Measurements from ENCODE around the gene RAP2A. TPM values are rescaled to one million over a fixed set of nuclear protein-coding genes. Genes with fewer than 3 reads are reported as not detected.

The RAP2A gene
- polyA plus RNA-seq, 1 donor, result 19.5 TPM

- no peaks in the 10 kb centered on the region for H3K4me1 ChIP-seq (ENCODE audit: control insufficient read depth, insufficient read depth, low read length)
- DNase-seq, result no peak
- WGBS (ENCODE audit: insufficient coverage, low lambda C conversion rate), result no CpG with 5 or more reads among the region's 1 CpG
- H3K9me3 ChIP-seq (ENCODE audit: control insufficient read depth, low read depth, low read length), result no peaks in the 10 kb centered on the region
- no peak overlapping the region for H3K27ac ChIP-seq (ENCODE audit: low read length)
- H3K27me3 ChIP-seq (ENCODE audit: control insufficient read depth, insufficient read depth, low read length), result no peaks in the 10 kb centered on the region
- H3K4me3 ChIP-seq (ENCODE audit: low read length), result no peak overlapping the region
- H3K36me3 ChIP-seq (ENCODE audit: control insufficient read depth, insufficient read depth, low read length), result no peaks in the 10 kb centered on the region
Observed at GRCh38 chr13:97471711-97472110, 37.7 kb downstream of the RAP2A start.

- Histone ChIP-seq H3K27me3 (ENCODE audit: control insufficient read depth, insufficient read depth, low read length) (no peaks in the 10 kb centered on the region), H3K36me3 (ENCODE audit: control insufficient read depth, insufficient read depth, low read length) (no peaks in the 10 kb centered on the region), H3K4me1 (ENCODE audit: control insufficient read depth, insufficient read depth, low read length) (no peaks in the 10 kb centered on the region), H3K9me3 (ENCODE audit: control insufficient read depth, low read depth, low read length) (no peaks in the 10 kb centered on the region), H3K4me3 (ENCODE audit: low read length) (no peak overlapping the region), H3K27ac (ENCODE audit: low read length) (no peak overlapping the region)
- DNase-seq, result no peak
- WGBS (ENCODE audit: insufficient coverage, low lambda C conversion rate), result no CpG with 5 or more reads among the region's 6 CpGs
Observed at GRCh38 chr13:97474349-97474980, 40.5 kb downstream of the RAP2A start.

- H3K36me3 ChIP-seq (ENCODE audit: control insufficient read depth, insufficient read depth, low read length), result no peaks in the 10 kb centered on the region
- H3K4me3 ChIP-seq (ENCODE audit: low read length), result no peak overlapping the region
- no peak for DNase-seq
- no CpG with 5 or more reads among the region's 4 CpGs for WGBS (ENCODE audit: insufficient coverage, low lambda C conversion rate)
- no peaks in the 10 kb centered on the region for H3K4me1 ChIP-seq (ENCODE audit: control insufficient read depth, insufficient read depth, low read length)
- H3K9me3 ChIP-seq (ENCODE audit: control insufficient read depth, low read depth, low read length), result no peaks in the 10 kb centered on the region
- no peak overlapping the region for H3K27ac ChIP-seq (ENCODE audit: low read length)
- no peaks in the 10 kb centered on the region for H3K27me3 ChIP-seq (ENCODE audit: control insufficient read depth, insufficient read depth, low read length)
Observed at GRCh38 chr13:97475011-97475410, 41.0 kb downstream of the RAP2A start.

GRCh38 chr13:97477844-97478243, 43.9 kb downstream of the RAP2A start:
- H3K27me3 ChIP-seq (ENCODE audit: control insufficient read depth, insufficient read depth, low read length), result no peaks in the 10 kb centered on the region
- H3K27ac ChIP-seq (ENCODE audit: low read length), result no peak overlapping the region
- no peaks in the 10 kb centered on the region for H3K4me1 ChIP-seq (ENCODE audit: control insufficient read depth, insufficient read depth, low read length)
- no peak overlapping the region for H3K4me3 ChIP-seq (ENCODE audit: low read length)
- no peaks in the 10 kb centered on the region for H3K9me3 ChIP-seq (ENCODE audit: control insufficient read depth, low read depth, low read length)
- DNase-seq, result no peak
- H3K36me3 ChIP-seq (ENCODE audit: control insufficient read depth, insufficient read depth, low read length), result no peaks in the 10 kb centered on the region

GRCh38 chr13:97478247-97478646, 44.3 kb downstream of the RAP2A start:
- DNase-seq, result no peak
- no peaks in the 10 kb centered on the region for H3K36me3 ChIP-seq (ENCODE audit: control insufficient read depth, insufficient read depth, low read length)
- no peaks in the 10 kb centered on the region for H3K4me1 ChIP-seq (ENCODE audit: control insufficient read depth, insufficient read depth, low read length)
- H3K9me3 ChIP-seq (ENCODE audit: control insufficient read depth, low read depth, low read length), result no peaks in the 10 kb centered on the region
- WGBS (ENCODE audit: insufficient coverage, low lambda C conversion rate), result no CpG with 5 or more reads among the region's 2 CpGs
- H3K27ac ChIP-seq (ENCODE audit: low read length), result no peak overlapping the region
- no peaks in the 10 kb centered on the region for H3K27me3 ChIP-seq (ENCODE audit: control insufficient read depth, insufficient read depth, low read length)
- no peak overlapping the region for H3K4me3 ChIP-seq (ENCODE audit: low read length)

GRCh38 chr13:97483465-97483864, 49.5 kb downstream of the RAP2A start:
- WGBS (ENCODE audit: insufficient coverage, low lambda C conversion rate), result no CpG with 5 or more reads among the region's 1 CpG
- Histone ChIP-seq H3K4me1 (ENCODE audit: control insufficient read depth, insufficient read depth, low read length) (no peaks in the 10 kb centered on the region), H3K27ac (ENCODE audit: low read length) (no peak overlapping the region), H3K4me3 (ENCODE audit: low read length) (no peak overlapping the region), H3K27me3 (ENCODE audit: control insufficient read depth, insufficient read depth, low read length) (no peaks in the 10 kb centered on the region), H3K9me3 (ENCODE audit: control insufficient read depth, low read depth, low read length) (no peaks in the 10 kb centered on the region), H3K36me3 (ENCODE audit: control insufficient read depth, insufficient read depth, low read length) (no peaks in the 10 kb centered on the region)
- DNase-seq, result no peak

GRCh38 chr13:97484301-97484700, 50.3 kb downstream of the RAP2A start:
- Histone ChIP-seq H3K9me3 (ENCODE audit: control insufficient read depth, low read depth, low read length) (no peaks in the 10 kb centered on the region), H3K4me3 (ENCODE audit: low read length) (no peak overlapping the region), H3K36me3 (ENCODE audit: control insufficient read depth, insufficient read depth, low read length) (no peaks in the 10 kb centered on the region), H3K27me3 (ENCODE audit: control insufficient read depth, insufficient read depth, low read length) (no peaks in the 10 kb centered on the region), H3K4me1 (ENCODE audit: control insufficient read depth, insufficient read depth, low read length) (no peaks in the 10 kb centered on the region), H3K27ac (ENCODE audit: low read length) (no peak overlapping the region)
- WGBS (ENCODE audit: insufficient coverage, low lambda C conversion rate), result 100% methylated on average over 1 of the region's 2 CpGs
- DNase-seq, result no peak

- no peak overlapping the region for H3K4me3 ChIP-seq (ENCODE audit: low read length)
Observed at GRCh38 chr13:97485320-97485719, 51.4 kb downstream of the RAP2A start.

GRCh38 chr13:97490702-97491307, 56.8 kb downstream of the RAP2A start:
- Histone ChIP-seq H3K36me3 (ENCODE audit: control insufficient read depth, insufficient read depth, low read length) (no peaks in the 10 kb centered on the region), H3K9me3 (ENCODE audit: control insufficient read depth, low read depth, low read length) (peaks cover 7% of the 10 kb centered on the region), H3K4me3 (ENCODE audit: low read length) (no peak overlapping the region), H3K4me1 (ENCODE audit: control insufficient read depth, insufficient read depth, low read length) (no peaks in the 10 kb centered on the region), H3K27me3 (ENCODE audit: control insufficient read depth, insufficient read depth, low read length) (no peaks in the 10 kb centered on the region), H3K27ac (ENCODE audit: low read length) (no peak overlapping the region)
- no peak for DNase-seq
- 94% methylated on average over 1 of the region's 1 CpG for WGBS (ENCODE audit: insufficient coverage, low lambda C conversion rate)

More at GRCh38 chr13:97485320-97485719, 51.4 kb downstream of the RAP2A start:
- H3K9me3 ChIP-seq (ENCODE audit: control insufficient read depth, low read depth, low read length), result peaks cover under 1% of the 10 kb centered on the region
- no peaks in the 10 kb centered on the region for H3K4me1 ChIP-seq (ENCODE audit: control insufficient read depth, insufficient read depth, low read length)
- H3K36me3 ChIP-seq (ENCODE audit: control insufficient read depth, insufficient read depth, low read length), result no peaks in the 10 kb centered on the region
- no peaks in the 10 kb centered on the region for H3K27me3 ChIP-seq (ENCODE audit: control insufficient read depth, insufficient read depth, low read length)
- WGBS (ENCODE audit: insufficient coverage, low lambda C conversion rate), result no CpG with 5 or more reads among the region's 1 CpG
- no peak overlapping the region for H3K27ac ChIP-seq (ENCODE audit: low read length)
- DNase-seq, result no peak

GRCh38 chr13:97491452-97491851, 57.5 kb downstream of the RAP2A start:
- H3K9me3 ChIP-seq (ENCODE audit: control insufficient read depth, low read depth, low read length), result peaks cover 7% of the 10 kb centered on the region
- no peaks in the 10 kb centered on the region for H3K4me1 ChIP-seq (ENCODE audit: control insufficient read depth, insufficient read depth, low read length)
- H3K4me3 ChIP-seq (ENCODE audit: low read length), result no peak overlapping the region
- H3K36me3 ChIP-seq (ENCODE audit: control insufficient read depth, insufficient read depth, low read length), result no peaks in the 10 kb centered on the region
- H3K27ac ChIP-seq (ENCODE audit: low read length), result no peak overlapping the region
- H3K27me3 ChIP-seq (ENCODE audit: control insufficient read depth, insufficient read depth, low read length), result no peaks in the 10 kb centered on the region
- DNase-seq, result no peak

GRCh38 chr13:97492257-97492656, 58.3 kb downstream of the RAP2A start:
- Histone ChIP-seq H3K4me3 (ENCODE audit: low read length) (no peak overlapping the region), H3K9me3 (ENCODE audit: control insufficient read depth, low read depth, low read length) (peaks cover 7% of the 10 kb centered on the region), H3K36me3 (ENCODE audit: control insufficient read depth, insufficient read depth, low read length) (no peaks in the 10 kb centered on the region), H3K4me1 (ENCODE audit: control insufficient read depth, insufficient read depth, low read length) (peaks cover 3% of the 10 kb centered on the region), H3K27ac (ENCODE audit: low read length) (no peak overlapping the region), H3K27me3 (ENCODE audit: control insufficient read depth, insufficient read depth, low read length) (no peaks in the 10 kb centered on the region)
- WGBS (ENCODE audit: insufficient coverage, low lambda C conversion rate), result no CpG with 5 or more reads among the region's 2 CpGs
- DNase-seq, result no peak
